H1 (cell line): ENCODE results near the gene SPATS2. TPM values are rescaled to one million over a fixed set of nuclear protein-coding genes. Genes with fewer than 3 reads are reported as not detected.

ENCODE experiments used
- CTCF ChIA-PET: fragments of 300-600 bp; sonication (Branson Sonifier 250); formaldehyde crosslinking; loops from one replicate; lab custom pipeline; 2021; ENCODE audit not compliant: partially characterized antibody; lab: Charles Lee
- POLR2A ChIA-PET: fragments of 300-600 bp; sonication (Branson Sonifier 250); formaldehyde crosslinking; loops from one replicate; lab custom pipeline; 2021; ENCODE audit warnings: inconsistent platforms; ENCODE audit not compliant: partially characterized antibody; lab: Charles Lee
- DNase-seq, 2 experiments: peaks; one replicate each; pipeline versions ENCODE4 v3.0.0 to v3.0.0-alpha.2; 2010 to 2022; ENCODE audit warnings: low spot score in 2 of 2, low read depth in 1 of 2, mixed read lengths in 1 of 2
- FAIRE-seq: peaks from 2 replicates; lab custom pipeline; 2011; peaks lifted over from hg19 to GRCh38; lab: Jason Lieb, UNC
- H2AFZ ChIP-seq: 2 replicates; pipeline ENCODE4 v1.8.1; 2012; ENCODE audit warnings: low read length, inconsistent platforms
- H2AK5ac ChIP-seq: 2 replicates; pipeline ENCODE4 v1.6.1; 2013; ENCODE audit warnings: low read depth, low read length
- H2BK120ac ChIP-seq: replicated peaks from 2 replicates; pipeline ENCODE3; 2013; ENCODE audit warnings: low read depth, low read length, inconsistent platforms
- H2BK12ac ChIP-seq: 2 replicates; pipeline ENCODE4 v1.6.1; 2013; ENCODE audit warnings: low read depth, low read length
- H2BK15ac ChIP-seq: 2 replicates; pipeline ENCODE4 v1.6.1; 2013; ENCODE audit warnings: low read length
- H2BK20ac ChIP-seq: 2 replicates; pipeline ENCODE4 v1.6.1; 2013; ENCODE audit warnings: low read length
- H2BK5ac ChIP-seq: 2 replicates; pipeline ENCODE4 v1.6.1; 2013; ENCODE audit warnings: low read depth, low read length
- H3K14ac ChIP-seq: 2 replicates; pipeline ENCODE4 v1.6.1; 2013; ENCODE audit warnings: inconsistent platforms; ENCODE audit not compliant: insufficient read length
- H3K18ac ChIP-seq: 2 replicates; pipeline ENCODE4 v1.6.1; 2013; ENCODE audit warnings: low read length; ENCODE audit errors: extremely low read depth
- H3K23ac ChIP-seq: 2 replicates; pipeline ENCODE4 v1.6.1; 2013; ENCODE audit warnings: inconsistent platforms; ENCODE audit not compliant: insufficient read length
- H3K23me2 ChIP-seq: 2 replicates; pipeline ENCODE4 v1.6.1; 2013; ENCODE audit warnings: low read depth, low read length
- H3K27ac ChIP-seq: 2 replicates; pipeline ENCODE4 v1.6.1; 2011; ENCODE audit warnings: low read depth, low read length, inconsistent platforms
- H3K27me3 ChIP-seq, 4 experiments: replicated peaks in 1 of 4; 1 replicate in 1 of 4; 2 replicates in 3 of 4; pipeline versions ENCODE4 v1.6.1 to v1.8.1; 2011 to 2013; ENCODE audit warnings: low read length in 3 of 4, mild to moderate bottlenecking in 3 of 4, inconsistent platforms in 2 of 4, mixed read lengths in 2 of 4, moderate library complexity in 1 of 4; ENCODE audit not compliant: control insufficient read depth in 3 of 4, insufficient read depth in 3 of 4; ENCODE audit errors: extremely low read depth in 1 of 4
- H3K36me3 ChIP-seq, 4 experiments: 2 replicates each; pipeline versions ENCODE4 v1.6.1 to v1.8.1; 2011 to 2013; ENCODE audit warnings: mild to moderate bottlenecking in 4 of 4, low read length in 3 of 4, moderate library complexity in 2 of 4, control low read depth in 1 of 4, inconsistent platforms in 1 of 4; ENCODE audit not compliant: insufficient read depth in 4 of 4, control insufficient read depth in 2 of 4
- H3K4ac ChIP-seq: replicated peaks from 2 replicates; pipeline ENCODE3; 2013; ENCODE audit warnings: low read length, low read depth, mixed read lengths, inconsistent platforms; ENCODE audit not compliant: insufficient read length
- H3K4me1 ChIP-seq, 4 experiments: replicated peaks in 1 of 4; 1 replicate in 1 of 4; 2 replicates in 3 of 4; pipeline versions ENCODE4 v1.6.1 to v1.8.1; 2011 to 2013; ENCODE audit warnings: low read length in 3 of 4, inconsistent platforms in 2 of 4, mixed read lengths in 1 of 4; ENCODE audit not compliant: insufficient read depth in 4 of 4, control insufficient read depth in 3 of 4
- H3K4me2 ChIP-seq, 2 experiments: 2 replicates each; pipeline versions ENCODE4 v1.6.1 to v1.8.1; 2011 to 2013; ENCODE audit warnings: low read depth in 2 of 2, low read length in 2 of 2, control low read depth in 1 of 2, inconsistent platforms in 1 of 2, mild to moderate bottlenecking in 1 of 2; ENCODE audit not compliant: insufficient read depth in 1 of 2
- H3K4me3 ChIP-seq, 4 experiments: fragments of 200-600, 300-600 bp in 1 of 4; sonication (generic), shearing (Covaris generic), sonication (Bioruptor Twin) in 1 of 4; 2 replicates each; pipeline versions ENCODE4 v1.5.1 to v1.8.1; 2011 to 2016; ENCODE audit warnings: low read length in 4 of 4, low read depth in 3 of 4, control low read depth in 2 of 4, inconsistent platforms in 2 of 4, mild to moderate bottlenecking in 2 of 4, mixed read lengths in 1 of 4, moderate library complexity in 1 of 4; ENCODE audit not compliant: insufficient read depth in 2 of 4; ENCODE audit errors: extremely low read depth in 1 of 4
- H3K56ac ChIP-seq: replicated peaks from 2 replicates; pipeline ENCODE3; 2013; ENCODE audit warnings: low read depth, mild to moderate bottlenecking, mixed read lengths, low read length, inconsistent platforms; ENCODE audit not compliant: insufficient read length
- H3K79me1 ChIP-seq: 2 replicates; pipeline ENCODE4 v1.6.1; 2013; ENCODE audit warnings: low read depth, low read length, control low read depth
- H3K79me2 ChIP-seq, 2 experiments: 2 replicates each; pipeline versions ENCODE4 v1.6.1 to v1.8.1; 2012 to 2013; ENCODE audit warnings: low read length in 2 of 2, mild to moderate bottlenecking in 2 of 2, inconsistent platforms in 1 of 2; ENCODE audit not compliant: insufficient read depth in 2 of 2, control insufficient read depth in 1 of 2
- H3K9ac ChIP-seq, 4 experiments: replicated peaks in 1 of 4; 1 replicate in 1 of 4; 2 replicates in 3 of 4; pipeline versions ENCODE4 v1.6.1 to v1.8.1; 2011 to 2013; ENCODE audit warnings: low read depth in 3 of 4, low read length in 3 of 4, control low read depth in 2 of 4, mild to moderate bottlenecking in 2 of 4, moderate library complexity in 2 of 4, inconsistent platforms in 1 of 4; ENCODE audit errors: extremely low read depth in 1 of 4
- H3K9me3 ChIP-seq, 2 experiments: 2 replicates each; pipeline versions ENCODE4 v1.6.1 to v1.8.1; 2012 to 2013; ENCODE audit warnings: mild to moderate bottlenecking in 2 of 2, moderate library complexity in 2 of 2, control low read depth in 1 of 2, inconsistent platforms in 1 of 2, low read depth in 1 of 2, low read length in 1 of 2, mixed read lengths in 1 of 2; ENCODE audit not compliant: insufficient read depth in 2 of 2
- H4K20me1 ChIP-seq, 2 experiments: replicated peaks in 1 of 2; 2 replicates each; pipeline versions ENCODE3 to v1.8.1; 2011 to 2013; ENCODE audit warnings: inconsistent platforms in 2 of 2, low read length in 2 of 2, mild to moderate bottlenecking in 1 of 2; ENCODE audit not compliant: insufficient read depth in 2 of 2, control insufficient read depth in 1 of 2
- H4K5ac ChIP-seq: 2 replicates; pipeline ENCODE4 v1.6.1; 2013; ENCODE audit warnings: low read length, low read depth, mixed read lengths, inconsistent platforms; ENCODE audit not compliant: insufficient read length
- H4K8ac ChIP-seq: 2 replicates; pipeline ENCODE4 v1.8.0; 2013; ENCODE audit warnings: mild to moderate bottlenecking, moderate library complexity, low read length, inconsistent platforms; ENCODE audit not compliant: insufficient read depth; ENCODE audit errors: extremely low read depth
- H4K91ac ChIP-seq: replicated peaks from 2 replicates; pipeline ENCODE3; 2013; ENCODE audit warnings: low read length, mixed read lengths, inconsistent platforms; ENCODE audit not compliant: insufficient read length
- FOSL1 ChIP-seq: IDR thresholded peaks from 2 replicates; pipeline ENCODE4 v1.6.1; 2011; ENCODE audit warnings: mild to moderate bottlenecking, low read depth, low read length, moderate library complexity; ENCODE audit not compliant: insufficient read depth
- WGBS, 2 experiments: shearing (Covaris generic) in 1 of 2; methylation state at CpG; one replicate each; pipeline versions ENCODE4 v1.1.6 to v1.1.7; 2013 to 2015; ENCODE audit warnings: low lambda C conversion rate in 2 of 2, mixed read lengths in 2 of 2, inconsistent platforms in 1 of 2, low coverage in 1 of 2, missing lambda C conversion rate in 1 of 2; ENCODE audit not compliant: insufficient replicate concordance in 2 of 2, insufficient coverage in 1 of 2, insufficient read length in 1 of 2; ENCODE audit errors: extremely low coverage in 1 of 2, missing lambda C conversion rate in 1 of 2; 5-methylcytosine and 5-hydroxymethylcytosine counted together
- polyA plus RNA-seq, 7 experiments: library from polyadenylated mRNA; depleted of rRNA in 3 of 7; stranded (reverse) in 5 of 7; unstranded in 2 of 7; fragments of >200 nt in 5 of 7; fragments of 200-250 nt in 2 of 7; gene quantifications; 1 replicate in 5 of 7; 2 replicates in 1 of 7; 4 replicates in 1 of 7; pipeline versions ENCODE4 v1.2.1 to v1.2.3, GENCODE V29; 2011 to 2013; ENCODE audit warnings: missing spikeins in 2 of 7, mixed read lengths in 2 of 7
- total RNA-seq: library from RNA; stranded (reverse); fragmentation: NEBNext Ultra II Directional; extraction: Animal tissue kit (Norgen Biotek cat#: 25700); gene quantifications from 2 replicates; pipeline ENCODE4 v1.2.1, GENCODE V29; 2021
- TF ChIP-seq, protein P1 (sequence below): IDR thresholded peaks from 2 replicates; pipeline ENCODE4 v1.6.1; 2011; ENCODE audit warnings: low read length, improper control_type of control experiment

SPATS2 gene
- total and polyA plus RNA-seq, 2 of the 8 experiments (the other 6 are each of a cell fraction or from before 2014, with no cell fraction given), result 19.2 to 24.5 TPM

DNA sequence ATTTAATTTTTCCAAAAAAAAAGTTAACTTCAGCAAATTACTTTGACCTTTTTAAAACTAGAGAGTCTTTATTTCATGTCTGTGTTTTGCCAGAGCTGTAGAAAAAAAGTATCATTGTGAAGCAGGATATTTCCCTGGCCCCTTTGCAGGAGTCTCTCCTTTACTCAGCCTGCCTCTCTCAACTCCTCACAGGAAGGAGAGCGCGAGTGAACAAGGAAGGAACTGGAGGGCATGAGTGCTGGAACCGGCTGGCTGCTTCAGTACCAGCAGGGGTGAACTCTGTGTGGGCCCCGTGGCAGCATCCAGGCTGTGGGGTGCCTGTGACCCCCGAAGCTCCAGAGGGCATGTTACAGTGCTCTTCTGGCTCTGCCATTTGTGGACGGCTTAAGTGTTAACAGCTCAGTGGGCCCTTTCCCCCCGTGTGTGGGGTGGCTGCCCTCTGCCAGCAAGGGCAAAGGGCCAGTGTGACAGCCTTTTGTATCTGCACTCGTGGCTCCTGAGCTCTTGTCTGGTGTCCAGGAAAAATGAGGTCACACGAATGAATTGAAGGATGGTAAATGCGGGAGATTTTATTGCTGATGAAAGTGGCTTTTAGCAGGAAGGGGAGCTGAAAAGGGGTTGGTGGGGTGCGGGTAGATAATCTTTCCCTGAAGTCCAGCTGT is 95.0 kb downstream of the SPATS2 start:
- no peaks in the 10 kb centered on the region for H3K4me1 ChIP-seq
- H3K14ac ChIP-seq, result no peak overlapping the region
- no peaks in the 10 kb centered on the region for H3K79me1 ChIP-seq
- no peak overlapping the region for H2BK15ac ChIP-seq
- H2AK5ac ChIP-seq, result no peak overlapping the region
- FAIRE-seq (no peak), DNase-seq (no peak)
- no peak overlapping the region for H2BK5ac ChIP-seq
- no peak overlapping the region for H3K4me3 ChIP-seq
- 93% methylated on average over 11 of the region's 11 CpGs; no CpG with 5 or more reads in 1 of the 2 experiments for WGBS, 2 experiments
- H4K8ac ChIP-seq, result no peak overlapping the region; the same call in 1 of the 2 replicates
- H3K4me2 ChIP-seq, result no peak overlapping the region
- TF ChIP-seq, protein P1, sequence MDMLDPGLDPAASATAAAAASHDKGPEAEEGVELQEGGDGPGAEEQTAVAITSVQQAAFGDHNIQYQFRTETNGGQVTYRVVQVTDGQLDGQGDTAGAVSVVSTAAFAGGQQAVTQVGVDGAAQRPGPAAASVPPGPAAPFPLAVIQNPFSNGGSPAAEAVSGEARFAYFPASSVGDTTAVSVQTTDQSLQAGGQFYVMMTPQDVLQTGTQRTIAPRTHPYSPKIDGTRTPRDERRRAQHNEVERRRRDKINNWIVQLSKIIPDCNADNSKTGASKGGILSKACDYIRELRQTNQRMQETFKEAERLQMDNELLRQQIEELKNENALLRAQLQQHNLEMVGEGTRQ, result no peak
- no peak for TF ChIP-seq FOSL1
- H3K9me3 ChIP-seq, result no peaks in the 10 kb centered on the region
- H4K5ac ChIP-seq, result no peak overlapping the region
- no peak overlapping the region for H3K56ac ChIP-seq
- H3K27me3 ChIP-seq, result no peaks in the 10 kb centered on the region
- ChIA-PET POLR2A (interaction anchor here (1.1 to 1.2 kb wide), 2 partner anchors 9 to 95 kb away, joined by 3 read pairs; partner anchors contain the start of gene SPATS2), CTCF (interaction anchor here (1.0 to 1.3 kb wide), 6 partner anchors 15 to 279 kb away, joined by 3 to 6 read pairs (median 3); no protein-coding TSS in a partner anchor)
- no peak overlapping the region for H4K91ac ChIP-seq
- no peaks in the 10 kb centered on the region for H3K23me2 ChIP-seq
- no peaks in the 10 kb centered on the region for H3K79me2 ChIP-seq
- H4K20me1 ChIP-seq, result no peaks in the 10 kb centered on the region
- H3K4ac ChIP-seq, result no peak overlapping the region
- H3K9ac ChIP-seq, result no peak overlapping the region
- H3K18ac ChIP-seq, result no peak overlapping the region
- no peak overlapping the region for H3K23ac ChIP-seq
- H2BK20ac ChIP-seq, result no peak overlapping the region
- H2AFZ ChIP-seq, result no peak overlapping the region
- H3K36me3 ChIP-seq, result no peaks in the 10 kb centered on the region
- no peak overlapping the region for H2BK120ac ChIP-seq
- no peak overlapping the region for H3K27ac ChIP-seq
- no peak overlapping the region for H2BK12ac ChIP-seq
